Activated naive CD8-positive, alpha-beta T cell treated with anti-CD3 and anti-CD28 coated beads, Interleukin-2, amount 50 U/mL, for 24 hours (primary cell): ENCODE data around the gene KRTAP10-3.
A peak's percentile ranks its signal among the peaks of the same experiment; 100 is the strongest.

Source experiments
- ATAC-seq: fragments of 150-1000 bp; cut with Tn5 transposase; one replicate; pipeline ENCODE4 v1.10.0; 2021
- DNase-seq: peaks from one replicate; pipeline ENCODE4 v3.0.0; 2021
- H3K27ac Mint-ChIP-seq: one replicate; pipeline ENCODE4 v1.8.0; 2021; ENCODE audit warnings: mild to moderate bottlenecking, mixed read lengths
- H3K27me3 Mint-ChIP-seq: one replicate; pipeline ENCODE4 v1.8.0; 2021; ENCODE audit warnings: mixed read lengths
- H3K36me3 Mint-ChIP-seq: one replicate; pipeline ENCODE4 v1.8.0; 2021; ENCODE audit warnings: low read depth, mixed read lengths
- H3K4me1 Mint-ChIP-seq: one replicate; pipeline ENCODE4 v1.8.0; 2021; ENCODE audit warnings: mixed read lengths
- H3K4me3 Mint-ChIP-seq: one replicate; pipeline ENCODE4 v1.8.0; 2021; ENCODE audit warnings: mild to moderate bottlenecking, moderate library complexity, mixed read lengths
- H3K9me3 Mint-ChIP-seq: one replicate; pipeline ENCODE4 v1.8.0; 2021; ENCODE audit warnings: mixed read lengths

KRTAP10-3 gene

DNA sequence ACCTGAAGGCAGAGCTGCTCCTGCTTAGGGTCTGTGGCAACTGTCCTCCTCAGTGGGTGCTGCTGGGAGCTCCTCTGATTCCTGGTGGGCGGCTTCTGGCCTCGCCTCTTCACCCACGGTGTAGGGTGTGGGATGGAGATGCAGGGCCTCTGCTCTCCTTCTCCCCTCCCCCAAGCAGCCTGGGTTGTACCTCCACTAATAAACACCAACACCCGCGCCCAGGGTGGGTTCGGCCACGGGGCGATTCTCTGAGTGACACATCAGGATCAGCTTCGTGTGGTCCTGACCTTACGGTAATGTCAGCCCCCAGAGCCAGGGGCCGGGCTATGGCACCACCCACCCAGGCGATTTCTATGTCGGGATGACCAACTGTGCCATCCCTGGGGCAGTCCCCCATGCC is 42.3 kb downstream of the KRTAP10-3 start:
- Mint-ChIP-seq H3K4me3 (no peak overlapping the region), H3K9me3 (no peaks in the 10 kb centered on the region), H3K36me3 (no peaks in the 10 kb centered on the region), H3K27ac (no peak overlapping the region), H3K4me1 (no peaks in the 10 kb centered on the region), H3K27me3 (no peaks in the 10 kb centered on the region)
- ATAC-seq: no peak
- DNase-seq: no peak

DNA sequence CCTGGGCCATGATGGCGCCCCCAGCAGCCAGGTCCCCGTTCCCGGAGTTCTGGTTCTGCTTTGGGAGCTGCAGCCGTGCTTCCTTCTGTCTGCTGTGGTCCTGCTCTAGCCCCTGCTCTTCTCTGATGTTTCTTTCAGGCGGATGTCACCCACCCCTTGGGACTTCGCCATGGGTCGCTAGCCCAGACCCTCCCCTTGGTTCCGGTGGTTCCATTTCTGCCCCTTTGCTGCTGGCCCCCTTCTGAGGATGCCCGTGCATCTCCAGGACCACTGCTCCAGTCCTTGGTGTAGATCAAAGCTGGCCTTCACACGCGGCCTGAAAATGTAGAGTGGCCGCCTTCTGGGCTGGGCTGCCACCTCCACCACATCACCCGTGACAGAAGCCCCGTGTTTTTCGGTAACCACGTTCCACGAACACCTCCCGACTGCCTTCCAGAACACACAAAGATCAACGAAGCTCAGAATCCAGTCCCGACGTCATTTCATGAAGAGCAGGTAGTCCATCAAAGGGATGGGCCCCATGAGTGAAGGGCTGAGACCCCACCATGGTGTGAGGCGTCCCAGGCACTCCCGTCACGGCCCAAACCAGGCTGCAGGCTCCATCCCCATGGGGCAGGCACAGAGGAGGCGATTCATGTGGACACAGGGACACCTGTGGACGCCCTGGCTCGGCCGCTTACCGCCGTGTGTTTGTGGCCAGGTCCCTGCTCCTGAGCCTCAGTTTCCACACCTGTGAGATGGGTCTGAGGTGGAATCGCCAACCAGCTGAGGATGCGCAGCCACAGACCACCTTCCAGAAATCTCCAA is 43.0 kb downstream of the KRTAP10-3 start:
- Mint-ChIP-seq H3K36me3 (no peaks in the 10 kb centered on the region), H3K4me3 (no peak overlapping the region), H3K27me3 (no peaks in the 10 kb centered on the region), H3K9me3 (no peaks in the 10 kb centered on the region), H3K27ac (no peak overlapping the region), H3K4me1 (no peaks in the 10 kb centered on the region)
- ATAC-seq (no peak), DNase-seq (no peak)

DNA sequence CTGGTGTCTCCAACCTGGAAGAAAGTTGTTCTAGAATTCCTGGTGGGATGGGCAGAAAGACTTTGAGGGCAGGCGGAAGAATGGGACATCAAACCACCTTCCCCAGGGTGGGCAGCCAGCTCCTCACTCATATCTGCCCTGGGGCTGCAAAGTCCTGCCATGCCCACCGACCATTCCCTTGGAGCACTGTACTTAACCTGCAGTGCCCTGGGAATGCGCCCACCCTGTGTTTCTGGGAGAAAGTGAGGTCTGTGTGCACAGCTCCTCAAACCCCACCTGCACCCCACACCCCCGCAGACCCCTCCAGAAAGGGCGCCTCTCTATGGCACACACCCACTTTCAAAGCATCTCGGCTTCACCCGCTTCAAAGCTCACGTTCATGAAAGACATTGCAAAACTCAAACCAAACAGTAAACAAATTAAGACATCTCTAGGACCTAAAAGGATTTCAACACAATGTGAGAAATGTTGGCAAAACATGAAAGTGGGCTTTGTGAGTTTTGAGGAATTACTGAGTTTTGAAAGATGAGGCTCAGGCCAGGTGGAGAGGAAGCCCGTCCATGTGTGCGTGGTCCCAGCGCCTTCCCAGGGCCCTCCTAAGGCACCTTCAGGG is 43.7 kb downstream of the KRTAP10-3 start:
- Mint-ChIP-seq H3K27ac (no peak overlapping the region), H3K9me3 (no peaks in the 10 kb centered on the region), H3K36me3 (no peaks in the 10 kb centered on the region), H3K4me1 (no peaks in the 10 kb centered on the region), H3K4me3 (no peak overlapping the region), H3K27me3 (no peaks in the 10 kb centered on the region)
- ATAC-seq: no peak
- DNase-seq: no peak

DNA sequence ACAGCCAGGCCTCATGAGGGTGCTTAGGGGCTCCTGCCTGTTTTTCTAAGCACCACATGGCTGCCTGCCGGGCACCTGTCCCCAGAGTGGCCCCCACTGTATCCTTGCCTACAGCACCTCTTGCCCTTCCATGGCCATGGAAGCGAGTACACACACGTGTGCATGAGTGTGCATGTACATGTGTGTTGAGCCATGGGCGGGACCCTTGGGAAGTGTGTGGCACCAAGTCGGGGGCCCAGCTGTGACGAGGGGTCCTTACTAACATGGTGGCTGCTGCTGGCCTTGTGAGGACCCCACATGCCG is 44.4 kb downstream of the KRTAP10-3 start:
- Mint-ChIP-seq H3K36me3 (no peaks in the 10 kb centered on the region), H3K4me3 (no peak overlapping the region), H3K27me3 (no peaks in the 10 kb centered on the region), H3K9me3 (no peaks in the 10 kb centered on the region), H3K4me1 (no peaks in the 10 kb centered on the region), H3K27ac (no peak overlapping the region)
- ATAC-seq (no peak), DNase-seq (no peak)

DNA sequence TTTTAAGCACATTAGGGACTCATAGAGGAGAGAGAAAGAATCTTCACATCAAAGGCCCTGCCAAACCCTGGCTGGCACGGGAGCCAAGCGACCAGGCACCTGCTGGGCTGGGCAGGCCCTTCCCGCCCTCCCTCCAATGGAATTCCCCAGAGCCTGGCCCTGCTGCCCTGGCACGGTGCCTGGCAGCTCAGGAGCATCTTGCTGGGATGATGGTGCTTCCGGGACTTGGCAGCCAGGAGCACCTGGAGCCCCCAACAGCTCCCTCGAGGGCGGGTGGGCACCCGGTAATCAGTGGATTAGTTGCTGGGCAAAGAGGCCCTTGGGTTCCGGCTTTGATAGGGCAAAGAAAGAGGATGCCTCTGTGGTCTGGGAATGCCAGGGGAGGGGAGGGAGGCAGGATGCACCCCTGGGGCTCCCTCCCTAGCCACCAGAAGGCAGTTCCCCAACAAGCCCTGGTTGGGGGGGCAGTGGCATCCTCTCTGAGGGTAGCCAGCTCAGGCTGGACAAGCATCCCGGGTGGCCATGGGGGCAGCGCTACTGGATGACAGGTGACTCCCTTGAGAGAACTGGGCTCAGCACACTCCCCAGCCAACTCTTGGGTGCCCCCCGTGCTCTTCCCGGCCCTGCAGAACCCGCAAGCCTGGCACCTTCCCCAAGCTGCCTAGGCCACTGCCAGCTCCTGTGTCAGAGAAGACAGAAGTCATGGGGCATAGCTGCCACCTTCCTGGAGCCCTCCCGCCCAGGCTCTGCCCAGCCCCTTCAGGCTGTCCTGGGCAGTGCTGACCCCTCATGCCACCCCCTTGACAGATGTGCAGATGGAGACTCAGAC is 45.0 kb downstream of the KRTAP10-3 start:
- no peak overlapping the region for H3K4me3 Mint-ChIP-seq
- no peak overlapping the region for H3K27ac Mint-ChIP-seq
- no peaks in the 10 kb centered on the region for H3K4me1 Mint-ChIP-seq
- no peaks in the 10 kb centered on the region for H3K27me3 Mint-ChIP-seq
- DNase-seq: no peak
- H3K36me3 Mint-ChIP-seq: no peaks in the 10 kb centered on the region
- H3K9me3 Mint-ChIP-seq: no peaks in the 10 kb centered on the region
- no peak for ATAC-seq

DNA sequence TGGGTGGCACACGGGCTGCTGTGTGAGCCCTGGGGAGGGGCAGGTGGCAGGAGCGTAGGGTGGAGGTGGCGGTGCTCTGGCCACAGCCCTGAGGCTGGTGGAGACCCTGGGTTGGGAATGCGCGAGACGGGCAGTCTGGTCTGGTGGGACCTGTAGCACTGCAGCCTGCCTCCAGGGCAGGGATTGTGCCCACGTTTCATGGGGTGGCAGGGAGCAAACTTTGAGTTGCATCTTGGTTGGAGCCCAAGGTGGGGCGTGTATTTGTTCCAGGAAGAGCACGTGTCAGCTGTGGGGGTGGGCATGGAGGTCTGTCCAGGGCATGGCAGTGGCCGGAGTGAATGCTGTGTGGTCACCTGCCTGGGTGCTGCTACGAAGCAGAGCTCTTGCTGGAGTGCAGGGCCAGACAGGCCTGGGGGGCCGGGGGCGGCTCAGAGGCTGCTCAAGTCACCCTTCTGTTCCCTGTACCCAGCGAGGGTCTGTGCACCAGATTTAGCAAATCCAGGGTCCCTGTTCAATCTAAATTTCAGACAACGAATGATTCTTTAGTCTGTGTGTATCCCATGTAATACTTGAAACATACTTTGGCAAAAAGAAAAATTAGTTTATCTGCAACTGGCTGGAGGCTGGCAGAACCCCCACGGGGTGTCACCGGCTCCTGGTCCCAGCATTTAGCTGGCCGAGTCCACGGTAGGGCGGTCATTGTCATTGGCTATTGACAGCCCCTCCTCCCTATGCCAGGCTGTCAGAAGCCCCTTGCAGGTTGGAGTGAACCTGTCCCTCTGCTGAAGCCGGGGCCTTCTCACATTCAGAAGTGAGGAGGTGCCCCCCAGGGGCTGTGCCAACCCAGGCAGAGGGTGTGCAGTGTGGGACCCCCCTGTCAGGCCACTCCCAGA is 45.9 kb downstream of the KRTAP10-3 start:
- Mint-ChIP-seq H3K36me3 (no peaks in the 10 kb centered on the region), H3K9me3 (no peaks in the 10 kb centered on the region), H3K27me3 (no peaks in the 10 kb centered on the region), H3K4me3 (no peak overlapping the region), H3K4me1 (no peaks in the 10 kb centered on the region), H3K27ac (no peak overlapping the region)
- DNase-seq (no peak), ATAC-seq (no peak)

DNA sequence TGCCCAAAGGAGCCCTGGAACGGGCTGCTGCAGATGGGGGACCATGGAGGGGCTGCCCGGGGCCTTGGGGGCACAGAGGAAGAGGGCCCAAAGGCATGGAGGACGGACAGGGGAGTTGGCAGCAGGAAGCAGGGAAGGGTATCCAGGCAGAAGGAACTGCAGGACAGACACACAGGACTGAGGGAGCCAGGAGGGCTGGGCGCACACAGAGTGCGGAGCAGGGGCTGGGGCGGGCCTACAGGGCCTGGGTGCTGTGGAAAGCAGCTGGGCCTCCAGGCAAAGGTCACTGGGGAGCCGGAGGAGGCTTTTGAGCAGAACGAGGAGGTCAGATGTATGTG is 46.7 kb downstream of the KRTAP10-3 start:
- Mint-ChIP-seq H3K36me3 (no peaks in the 10 kb centered on the region), H3K27ac (no peak overlapping the region), H3K4me1 (no peaks in the 10 kb centered on the region), H3K4me3 (no peak overlapping the region), H3K27me3 (no peaks in the 10 kb centered on the region), H3K9me3 (no peaks in the 10 kb centered on the region)
- DNase-seq (no peak), ATAC-seq (no peak)

DNA sequence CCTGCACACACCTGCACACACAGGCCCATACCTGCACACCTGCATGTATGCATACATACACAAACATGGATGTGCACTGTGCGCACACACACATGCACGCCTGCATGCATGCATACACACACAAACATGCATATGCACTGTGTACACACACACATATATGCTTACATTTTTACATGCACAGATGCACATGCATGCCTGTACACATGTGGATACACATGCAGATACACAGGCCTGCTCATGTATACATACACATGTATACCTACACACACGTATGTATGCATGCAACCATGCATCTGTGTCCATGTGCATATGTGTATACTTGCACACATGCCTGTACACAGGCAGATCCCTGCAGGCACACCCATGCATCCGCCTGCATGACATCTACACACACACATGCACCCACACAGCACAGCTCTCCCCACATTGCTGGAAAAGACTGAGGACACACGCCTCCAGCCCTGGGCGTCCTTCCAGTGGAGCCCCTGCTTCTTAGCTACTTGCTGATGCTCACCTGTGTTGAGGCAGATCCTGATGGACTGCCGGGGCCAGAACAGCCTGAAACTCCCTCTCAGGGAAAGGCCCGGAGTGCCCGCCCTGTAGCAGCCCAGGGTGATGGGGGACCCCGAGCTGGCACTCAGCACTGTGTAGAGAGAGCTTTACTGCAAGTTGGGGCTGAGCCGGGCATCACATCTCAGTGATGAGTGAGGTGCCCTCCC is 47.2 kb downstream of the KRTAP10-3 start:
- H3K4me3 Mint-ChIP-seq: no peak overlapping the region
- DNase-seq (no peak), ATAC-seq (no peak)
- H3K9me3 Mint-ChIP-seq: no peaks in the 10 kb centered on the region
- H3K27me3 Mint-ChIP-seq: no peaks in the 10 kb centered on the region
- H3K36me3 Mint-ChIP-seq: no peaks in the 10 kb centered on the region
- H3K4me1 Mint-ChIP-seq: no peaks in the 10 kb centered on the region
- H3K27ac Mint-ChIP-seq: no peak overlapping the region

DNA sequence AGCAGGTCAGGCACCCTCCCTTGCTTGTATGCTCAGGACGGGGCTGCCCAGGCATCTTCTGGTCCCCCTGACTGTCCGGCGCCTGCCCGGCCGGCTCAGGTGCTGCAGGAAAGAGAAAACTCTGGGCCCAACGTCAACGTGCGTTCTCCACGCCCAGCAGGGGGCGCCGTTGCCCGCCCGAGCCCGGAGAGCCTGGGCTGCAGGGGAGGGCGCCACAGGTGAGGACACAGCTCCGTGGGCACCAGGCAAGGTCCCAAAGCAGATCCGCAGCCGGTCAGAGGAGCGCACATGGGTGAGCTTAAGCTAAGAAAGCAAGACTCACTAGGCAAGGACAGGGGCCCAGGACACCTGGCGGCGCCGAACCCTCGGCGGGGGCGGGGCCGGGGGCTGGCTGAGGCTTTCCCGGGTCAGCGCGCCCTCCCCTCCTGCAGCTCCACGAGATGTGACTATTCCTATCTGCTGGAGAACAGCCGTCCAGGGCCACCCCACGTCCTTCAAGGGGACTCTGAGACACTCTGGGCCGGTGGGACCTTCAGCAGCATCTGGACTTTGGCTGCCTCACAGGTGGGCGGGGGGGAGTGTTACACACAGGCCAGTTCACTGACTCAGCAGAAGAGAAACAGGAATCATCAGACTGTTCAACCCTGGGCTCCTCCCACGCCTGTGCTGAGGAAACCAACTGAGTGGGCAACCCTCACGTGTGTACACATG is 47.9 kb downstream of the KRTAP10-3 start:
- no peak overlapping the region for H3K27ac Mint-ChIP-seq
- H3K27me3 Mint-ChIP-seq: no peaks in the 10 kb centered on the region
- DNase-seq (peak; percentile 80), ATAC-seq (peak; percentile 62)
- H3K36me3 Mint-ChIP-seq: no peaks in the 10 kb centered on the region
- H3K9me3 Mint-ChIP-seq: no peaks in the 10 kb centered on the region
- H3K4me1 Mint-ChIP-seq: no peaks in the 10 kb centered on the region
- no peak overlapping the region for H3K4me3 Mint-ChIP-seq

DNA sequence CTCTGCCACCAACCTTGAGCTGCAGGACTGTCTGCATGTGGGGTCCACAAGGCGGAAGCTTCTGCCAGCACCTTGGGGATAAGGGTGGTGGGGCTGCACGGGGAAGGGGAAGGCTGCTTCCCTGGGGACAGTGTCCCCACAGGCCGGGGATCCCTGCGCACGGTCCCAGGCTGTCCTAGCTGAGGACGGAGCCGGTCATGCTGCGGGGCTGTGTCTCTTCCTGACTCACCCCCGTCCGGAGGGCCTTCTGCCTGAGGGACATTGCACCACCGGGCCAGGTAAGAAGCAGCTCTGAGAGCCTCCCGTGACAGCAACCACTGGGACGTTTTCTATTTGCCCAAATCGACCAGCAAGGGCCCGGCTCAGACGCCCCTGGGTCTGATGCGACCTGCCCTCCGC is 48.5 kb downstream of the KRTAP10-3 start:
- ATAC-seq: no peak
- Mint-ChIP-seq H3K27ac (no peak overlapping the region), H3K27me3 (no peaks in the 10 kb centered on the region), H3K4me3 (no peak overlapping the region), H3K36me3 (no peaks in the 10 kb centered on the region), H3K9me3 (no peaks in the 10 kb centered on the region), H3K4me1 (no peaks in the 10 kb centered on the region)
- DNase-seq: no peak

DNA sequence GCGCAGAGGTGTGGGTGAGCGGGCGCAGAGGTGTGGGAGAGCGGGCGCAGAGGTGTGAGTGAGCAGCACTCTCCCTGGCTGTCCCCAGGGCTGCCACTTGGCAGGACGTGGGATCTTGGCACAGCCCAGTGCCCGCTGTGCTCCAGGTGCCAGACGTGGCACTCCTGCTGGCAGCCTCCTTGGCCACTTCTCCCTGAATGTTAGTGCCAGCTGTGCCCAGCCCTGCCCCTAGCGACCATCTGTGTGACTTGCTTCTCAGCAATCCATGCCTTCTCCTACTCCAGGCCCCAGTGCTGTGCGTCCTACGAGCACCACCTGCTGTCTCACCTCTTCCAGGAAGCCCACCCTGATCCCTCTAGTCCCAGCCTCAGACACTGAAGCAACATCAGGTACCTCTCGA is 49.1 kb downstream of the KRTAP10-3 start:
- Mint-ChIP-seq H3K36me3 (no peaks in the 10 kb centered on the region), H3K27me3 (no peaks in the 10 kb centered on the region), H3K9me3 (no peaks in the 10 kb centered on the region), H3K4me1 (no peaks in the 10 kb centered on the region), H3K4me3 (no peak overlapping the region), H3K27ac (no peak overlapping the region)
- no peak for DNase-seq
- no peak for ATAC-seq

DNA sequence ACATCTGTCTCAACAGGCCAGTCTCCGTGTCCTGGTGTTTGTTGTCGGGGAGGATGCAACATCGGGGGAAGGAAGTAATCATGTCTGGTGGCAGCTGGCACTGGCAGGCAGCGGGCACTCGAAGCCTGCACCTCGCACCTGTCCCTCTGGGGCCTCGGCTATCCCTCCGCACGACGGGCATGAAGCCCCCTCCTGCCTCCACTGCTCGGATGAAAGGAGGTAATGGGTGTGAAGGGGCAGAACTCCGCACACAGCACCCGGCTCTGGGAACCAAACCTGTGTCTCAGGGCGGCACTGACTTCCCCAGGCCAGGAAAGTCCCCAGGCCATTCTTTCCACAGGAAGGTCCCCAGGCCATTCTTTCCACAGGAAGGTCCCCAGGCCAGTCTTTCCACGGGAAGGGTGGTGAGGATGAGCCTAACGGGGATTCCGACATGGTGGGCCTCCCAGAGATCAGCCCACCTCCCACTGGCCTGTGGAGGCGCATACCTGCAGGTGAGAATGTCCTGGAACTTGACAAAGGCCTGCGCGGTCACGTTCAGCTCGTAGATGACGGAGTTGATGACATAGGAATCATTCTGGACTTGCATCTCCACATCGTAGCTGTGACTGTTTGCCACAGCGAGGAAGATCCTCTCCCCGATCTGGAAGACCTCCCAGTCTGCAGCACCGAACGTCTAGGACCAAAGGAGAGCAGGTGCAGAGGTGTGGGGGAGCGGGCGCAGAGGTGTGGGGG is 49.7 kb downstream of the KRTAP10-3 start:
- Mint-ChIP-seq H3K4me1 (peaks cover under 1% of the 10 kb centered on the region), H3K9me3 (no peaks in the 10 kb centered on the region), H3K36me3 (no peaks in the 10 kb centered on the region), H3K27me3 (no peaks in the 10 kb centered on the region), H3K27ac (no peak overlapping the region), H3K4me3 (no peak overlapping the region)
- ATAC-seq (no peak), DNase-seq (no peak)

DNA sequence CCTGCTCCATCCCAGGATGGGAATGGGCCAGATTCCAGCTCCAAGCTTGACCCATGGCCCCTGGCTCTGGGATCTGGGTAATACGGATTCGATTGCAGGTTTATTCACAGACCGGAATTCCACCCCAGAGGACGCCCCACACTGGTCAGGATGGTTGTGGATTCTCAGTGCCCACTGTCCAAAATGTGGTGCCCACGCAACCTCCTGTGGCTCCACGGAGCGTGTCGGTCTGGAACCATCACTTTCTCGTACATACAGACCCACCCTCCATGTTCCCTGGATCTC is 50.2 kb downstream of the KRTAP10-3 start:
- no peaks in the 10 kb centered on the region for H3K9me3 Mint-ChIP-seq
- H3K4me3 Mint-ChIP-seq: no peak overlapping the region
- H3K4me1 Mint-ChIP-seq: peaks cover 2% of the 10 kb centered on the region
- no peak for ATAC-seq
- H3K36me3 Mint-ChIP-seq: no peaks in the 10 kb centered on the region
- H3K27ac Mint-ChIP-seq: no peak overlapping the region
- DNase-seq: no peak
- H3K27me3 Mint-ChIP-seq: no peaks in the 10 kb centered on the region
